Endothelial cell of hepatic sinusoid (primary cell): ENCODE data around the gene SPECC1L.
"Not testable (repeated sequence)": the region's sequence is repeated elsewhere in the genome, so short reads cannot be mapped to it uniquely, and the experiment has no call there.

Experiments
- in situ Hi-C: cut with HindIII; loops from 2 replicates; pipeline ENCODE4 v1.10.0; 2017; ENCODE audit warnings: low sequenced_read_pairs

The SPECC1L gene

DNA sequence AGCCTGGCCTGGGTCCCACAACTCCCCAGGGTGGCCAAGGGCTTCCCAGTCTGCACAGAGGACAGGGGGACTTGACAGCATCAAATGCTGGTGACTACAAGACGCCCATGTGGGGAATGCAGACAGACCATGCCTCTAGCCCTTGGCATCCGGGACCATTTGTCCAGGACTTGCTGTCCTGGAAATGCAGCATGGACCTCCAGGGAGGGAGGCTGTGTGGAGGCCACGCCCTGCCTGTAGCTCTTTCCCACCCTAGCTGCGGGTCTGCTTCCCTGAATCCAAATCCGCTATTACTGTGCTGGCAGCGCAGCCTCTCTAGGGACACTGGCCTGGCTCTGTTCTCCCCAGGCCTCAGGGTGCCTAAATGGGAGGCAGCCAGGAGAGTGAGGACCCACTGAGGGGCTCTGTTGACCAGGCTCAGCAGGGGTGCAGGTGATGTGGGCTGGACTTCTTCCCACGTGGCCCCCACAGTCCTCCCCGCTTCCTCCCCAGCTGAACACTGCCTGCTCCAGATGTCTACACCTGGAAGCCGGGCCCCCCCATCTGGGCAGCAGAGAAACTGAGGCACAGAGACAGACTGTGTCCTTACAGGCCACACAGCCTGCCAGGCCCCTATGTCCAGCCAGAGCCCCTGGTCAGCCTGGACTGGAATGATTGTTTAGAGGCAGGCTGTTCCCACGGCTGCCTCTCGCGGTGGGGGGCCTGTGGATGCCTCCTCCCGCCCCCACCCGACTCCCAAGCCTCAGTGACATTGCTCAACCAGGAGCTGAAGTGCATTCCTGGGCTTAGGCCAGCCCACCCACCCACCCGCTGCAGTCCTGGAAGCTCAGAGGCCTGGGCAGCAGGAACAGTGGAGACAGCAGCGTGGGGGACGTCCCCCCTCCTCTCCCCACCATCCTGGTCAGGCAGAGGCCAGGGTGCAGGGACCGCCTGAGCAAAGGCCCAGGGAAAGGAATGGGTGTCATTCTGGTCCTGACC is 24.8 kb upstream of the SPECC1L start:
- in situ Hi-C loops: not testable (repeated sequence)

DNA sequence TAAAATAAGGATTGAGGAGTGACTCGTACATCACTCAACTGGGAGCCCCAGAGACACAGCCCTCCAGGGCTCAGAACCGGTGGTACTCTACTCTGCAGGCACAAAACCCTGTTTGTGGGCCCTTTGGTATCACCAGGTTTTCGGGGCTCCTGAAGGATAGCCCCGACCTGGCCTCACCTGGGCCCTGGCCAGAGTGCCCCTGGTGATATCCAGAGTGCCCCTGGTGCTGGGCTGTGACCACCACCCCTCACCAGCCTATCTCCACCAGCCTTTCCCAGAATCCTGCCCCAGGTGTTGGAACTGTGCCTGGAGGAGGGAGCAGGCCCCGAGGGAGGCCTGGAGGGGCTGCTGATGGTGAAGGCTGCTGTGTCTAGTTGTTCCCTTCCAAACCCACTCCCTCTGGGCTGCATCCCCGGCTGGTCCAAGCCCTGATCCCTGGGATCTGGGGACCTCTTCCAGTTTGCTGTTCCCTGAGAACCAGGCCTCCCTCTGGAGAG is 23.6 kb upstream of the SPECC1L start:
- in situ Hi-C loops: no loop called here

DNA sequence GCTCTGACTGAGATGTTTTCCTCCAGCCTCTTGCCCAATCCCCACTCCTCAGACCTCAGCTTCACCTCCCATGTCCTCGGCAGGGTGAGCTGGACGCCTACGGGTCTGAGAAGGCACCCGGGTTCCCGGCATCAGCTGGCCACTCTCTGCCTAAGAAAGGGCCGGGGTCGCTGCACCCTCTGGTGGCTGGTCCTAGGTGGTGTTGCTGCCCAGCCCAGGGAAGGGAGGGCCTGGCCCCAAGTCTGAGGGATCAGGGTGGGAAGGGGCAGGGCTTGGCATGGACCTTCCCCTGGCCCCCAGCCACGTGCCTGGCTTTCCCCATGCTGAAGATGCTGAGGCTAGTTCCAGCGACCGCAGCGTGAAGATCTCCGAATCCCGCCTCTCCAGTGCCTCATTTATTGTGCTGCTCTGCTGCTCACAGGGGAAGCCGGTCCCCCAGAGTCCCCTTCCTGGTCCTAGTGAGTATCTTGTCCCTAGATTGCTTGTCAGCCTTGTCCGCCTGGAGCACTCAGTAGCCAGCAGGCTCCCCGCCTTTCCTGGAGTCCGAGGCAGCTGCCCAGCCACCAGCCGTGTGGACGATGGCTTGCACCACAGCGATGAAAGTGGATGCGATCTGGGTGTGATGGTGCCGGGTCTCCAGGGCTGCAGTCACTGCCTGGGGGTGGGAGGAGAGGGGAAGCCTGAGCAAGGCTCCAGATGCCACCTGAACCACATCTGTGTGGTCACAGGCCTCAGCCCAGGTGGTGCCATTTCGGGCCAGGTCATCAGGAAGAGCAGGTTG is 22.9 kb upstream of the SPECC1L start:
- in situ Hi-C loops: no loop called here

DNA sequence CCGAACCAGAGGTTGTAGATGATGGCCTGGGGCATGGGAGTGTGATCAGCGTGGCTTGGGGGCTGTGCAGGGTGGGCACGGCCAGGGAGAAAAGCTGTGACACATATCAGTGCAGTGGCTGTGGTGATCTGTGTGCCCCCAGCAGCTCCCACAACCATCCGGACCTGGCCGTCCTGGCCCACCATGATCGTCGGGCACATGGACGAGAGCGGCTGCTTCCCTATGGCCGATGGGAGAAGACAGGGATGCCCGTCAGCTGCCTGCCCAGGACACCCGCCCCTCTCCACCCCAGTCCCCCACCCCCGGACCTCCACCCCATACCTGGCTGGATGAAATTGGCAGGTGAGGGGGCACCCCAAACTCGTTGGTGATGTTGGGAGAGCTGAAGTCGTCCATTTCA is 22.0 kb upstream of the SPECC1L start:
- in situ Hi-C loops: not testable (repeated sequence)

DNA sequence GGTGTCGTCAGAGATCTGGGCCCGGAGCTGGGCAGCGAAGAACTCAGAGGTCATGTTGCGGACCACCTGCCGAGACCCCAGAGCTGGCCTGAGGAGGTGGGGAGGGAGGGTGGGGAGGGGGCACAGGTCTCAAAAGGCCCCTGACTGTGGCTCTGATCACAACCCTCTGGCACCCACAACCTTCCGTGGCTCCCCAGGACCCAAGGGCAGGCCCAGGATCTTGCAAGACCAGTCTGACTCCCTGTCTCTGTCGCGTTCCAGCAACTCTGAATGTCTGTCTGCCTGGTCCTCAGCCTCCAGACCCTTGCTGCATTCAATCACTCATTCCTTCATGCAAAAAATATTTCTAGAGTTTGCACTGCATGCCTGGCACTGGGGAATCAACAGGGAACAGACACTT is 21.2 kb upstream of the SPECC1L start:
- in situ Hi-C loops: not testable (repeated sequence)

DNA sequence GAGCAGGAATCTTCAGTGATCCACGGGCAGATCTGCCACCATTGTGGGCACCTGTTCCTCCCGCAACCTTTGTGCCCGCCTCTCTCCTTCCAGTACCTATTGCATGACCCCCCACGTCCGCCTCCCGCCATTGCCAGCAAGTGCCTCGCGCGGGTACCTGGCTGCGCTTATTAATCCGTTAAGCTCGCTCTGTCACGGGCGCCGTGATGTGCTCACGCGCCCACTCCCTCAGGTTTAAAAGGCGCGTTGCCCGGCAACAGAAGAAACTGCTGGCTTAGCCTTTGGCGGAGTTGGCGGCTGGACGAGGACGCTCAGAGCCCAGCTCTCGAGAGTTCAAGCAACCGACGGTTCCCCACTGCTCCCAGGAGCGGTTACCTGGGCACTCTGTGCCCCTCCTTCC is 19.3 kb upstream of the SPECC1L start:
- in situ Hi-C loops: not testable (repeated sequence)

DNA sequence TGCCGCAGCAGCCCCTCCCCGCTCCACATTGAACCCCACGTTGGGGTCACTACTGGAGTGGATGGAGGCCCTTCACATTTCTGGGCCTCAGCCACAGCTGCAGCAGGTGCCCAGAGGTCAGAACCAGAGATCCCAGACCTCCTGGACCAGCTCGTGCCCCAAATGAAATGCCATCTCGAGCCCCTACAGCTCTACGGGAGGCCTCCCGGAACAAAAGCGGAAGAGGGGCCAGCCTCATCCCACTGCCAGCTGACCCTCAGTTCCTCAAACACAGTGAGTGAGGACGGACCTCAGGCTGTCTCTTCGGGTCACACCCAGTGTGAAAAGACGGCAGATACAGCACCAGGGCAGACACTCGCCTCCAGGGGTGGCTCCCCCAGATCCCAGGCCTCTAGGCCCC is 17.5 kb upstream of the SPECC1L start:
- in situ Hi-C loops: not testable (repeated sequence)

DNA sequence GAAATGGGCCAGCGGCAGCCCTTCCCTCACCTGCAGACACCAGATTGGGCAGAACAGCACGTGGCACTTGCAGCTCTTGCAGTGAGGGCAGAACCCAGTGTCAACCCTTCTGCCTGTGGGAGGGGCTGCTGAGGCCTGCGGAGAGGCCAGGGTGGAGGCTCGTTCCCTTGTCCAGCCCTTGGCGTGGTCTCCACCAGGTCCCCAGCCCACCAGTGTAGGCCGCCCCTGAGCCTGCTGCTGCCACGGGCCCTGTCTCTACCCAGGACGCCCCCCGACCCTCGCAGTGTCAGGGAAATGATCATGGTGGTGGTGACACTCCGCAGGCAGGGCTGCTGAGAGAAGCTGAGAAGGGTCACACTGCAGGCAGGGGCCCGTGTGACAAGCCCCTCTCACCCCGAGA is 14.5 kb upstream of the SPECC1L start:
- in situ Hi-C loops: not testable (repeated sequence)

DNA sequence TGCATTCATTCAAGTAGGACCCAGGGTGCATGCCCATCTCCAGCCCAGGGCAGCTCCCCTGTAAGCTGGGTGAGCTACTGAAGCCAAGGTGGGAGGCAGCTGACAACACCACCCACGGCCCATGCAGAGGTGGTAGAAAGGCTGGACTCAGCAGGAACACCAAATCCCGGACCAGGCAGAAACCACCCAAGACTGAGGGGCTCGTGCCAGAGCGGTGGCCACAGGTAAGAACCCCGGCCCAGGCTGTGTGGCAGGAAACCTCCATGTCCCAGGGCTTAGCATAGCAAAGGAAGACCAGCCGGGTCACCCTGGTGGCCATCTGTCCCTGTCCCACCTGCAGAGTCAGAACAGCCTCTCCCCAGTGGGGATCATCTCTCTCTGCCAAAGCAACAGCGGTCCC is 13.9 kb upstream of the SPECC1L start:
- in situ Hi-C loops: not testable (repeated sequence)

DNA sequence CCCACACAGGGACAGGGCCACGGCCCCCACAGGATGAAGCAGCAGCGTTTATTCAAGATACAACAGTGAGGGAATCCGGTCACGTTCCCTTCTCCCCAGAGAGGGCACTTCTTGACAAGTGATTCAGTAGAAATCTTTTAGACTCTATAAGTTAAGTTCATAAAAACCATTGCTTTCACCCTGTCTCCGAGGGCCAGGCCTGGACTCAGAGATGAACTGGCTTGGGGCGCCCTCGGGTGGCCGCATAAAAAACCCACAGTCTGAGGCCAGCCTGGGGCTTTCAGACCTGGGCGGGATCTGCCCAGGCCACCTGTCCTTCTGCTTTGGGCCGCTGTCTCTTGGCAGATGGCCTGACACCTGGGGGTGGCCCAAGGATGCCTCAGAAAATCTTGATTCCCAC is 11.2 kb upstream of the SPECC1L start:
- in situ Hi-C loops: not testable (repeated sequence)

DNA sequence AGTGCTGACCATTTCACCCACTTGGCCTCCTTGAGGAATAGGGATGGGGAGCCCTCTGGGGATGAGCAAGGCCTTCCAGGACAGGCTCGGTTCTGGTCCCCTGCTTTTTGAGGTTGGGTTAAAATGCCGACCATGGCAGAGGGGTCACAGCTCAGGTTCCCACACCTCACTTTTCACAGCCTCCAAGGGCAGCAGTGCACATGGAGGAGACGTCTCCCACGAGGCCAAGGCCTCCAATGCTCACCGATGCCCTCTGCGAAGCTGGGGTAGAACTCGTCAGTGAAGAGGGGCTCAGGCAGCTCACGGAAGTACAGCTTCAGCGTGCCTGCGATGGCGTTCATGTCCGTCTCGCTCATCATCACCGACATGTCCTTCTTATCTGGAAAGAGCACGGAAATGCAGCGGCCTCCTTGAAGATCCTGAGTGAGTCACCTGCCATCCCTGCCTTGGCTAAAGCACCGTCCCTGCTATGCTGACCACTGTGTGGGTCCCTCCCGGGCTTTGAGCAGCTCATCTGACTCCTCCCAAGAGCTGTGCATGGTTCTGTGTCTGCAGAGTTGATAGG is 8.4 kb upstream of the SPECC1L start:
- in situ Hi-C loops: not testable (repeated sequence)

DNA sequence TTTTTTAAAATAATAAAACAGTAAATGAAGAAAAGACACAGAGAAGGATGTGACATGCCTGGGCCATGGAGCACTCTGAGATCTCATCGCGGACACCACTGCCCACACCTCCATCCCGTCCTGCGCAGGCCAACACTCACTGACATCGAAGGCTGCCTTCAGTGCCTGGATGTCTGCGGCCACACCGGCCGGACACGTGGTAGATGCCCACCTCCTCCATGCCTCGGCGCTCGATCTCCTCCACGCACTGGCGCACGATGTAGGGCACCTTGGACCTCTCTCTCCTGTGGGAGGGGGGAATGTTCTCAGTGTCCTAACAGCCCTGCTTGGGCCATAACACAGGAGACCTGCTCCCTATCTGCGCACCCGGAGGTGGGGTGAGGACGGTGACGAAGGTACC is 7.2 kb upstream of the SPECC1L start:
- in situ Hi-C loops: not testable (repeated sequence)

DNA sequence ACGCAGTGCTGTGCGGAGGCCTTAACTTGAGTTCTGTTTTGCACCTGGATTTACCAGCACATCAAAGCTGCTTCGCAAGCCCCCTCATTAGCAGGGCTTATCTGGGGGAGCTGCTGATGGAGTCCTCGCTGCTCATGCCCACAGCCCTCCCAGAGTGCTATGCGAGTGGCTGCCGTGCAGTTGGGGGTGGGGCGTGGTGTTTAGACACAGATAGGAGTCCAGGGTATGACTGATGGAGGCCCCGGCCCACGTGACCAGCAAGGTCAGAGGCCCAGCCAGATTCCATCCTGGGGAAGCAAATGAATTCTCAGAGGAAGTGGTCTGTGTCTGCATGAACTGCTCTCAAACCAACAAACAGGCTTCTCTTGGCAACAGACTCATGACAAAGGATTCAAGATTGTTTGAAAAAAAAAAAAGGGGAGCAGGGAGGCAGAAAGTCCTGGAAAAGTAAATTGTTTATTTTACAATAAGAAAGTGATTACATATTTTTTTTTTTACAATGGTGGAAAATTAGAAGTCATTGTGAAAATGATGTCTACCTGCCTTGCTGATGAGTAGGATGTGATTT is 6.2 kb upstream of the SPECC1L start:
- in situ Hi-C loops: not testable (repeated sequence)

DNA sequence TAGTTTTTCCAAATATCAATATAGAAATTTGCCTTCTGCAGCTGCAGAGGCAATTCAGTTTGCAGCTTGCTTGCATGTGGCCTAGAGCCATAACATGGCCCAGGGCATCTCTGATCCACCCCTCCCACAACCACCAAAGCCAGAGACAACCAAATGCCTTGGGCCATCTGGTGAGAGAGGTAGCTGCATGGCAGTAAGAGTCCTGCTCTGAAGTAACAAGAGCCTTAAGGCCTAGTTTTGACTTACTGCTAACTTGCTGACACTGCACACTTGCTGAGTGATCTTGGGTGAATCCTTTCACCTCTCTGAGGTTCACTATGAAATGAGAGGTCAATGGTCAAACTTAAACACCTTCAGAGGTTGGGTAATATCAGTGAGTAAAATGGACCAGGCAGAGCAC is 4.9 kb upstream of the SPECC1L start:
- in situ Hi-C loops: no loop called here

DNA sequence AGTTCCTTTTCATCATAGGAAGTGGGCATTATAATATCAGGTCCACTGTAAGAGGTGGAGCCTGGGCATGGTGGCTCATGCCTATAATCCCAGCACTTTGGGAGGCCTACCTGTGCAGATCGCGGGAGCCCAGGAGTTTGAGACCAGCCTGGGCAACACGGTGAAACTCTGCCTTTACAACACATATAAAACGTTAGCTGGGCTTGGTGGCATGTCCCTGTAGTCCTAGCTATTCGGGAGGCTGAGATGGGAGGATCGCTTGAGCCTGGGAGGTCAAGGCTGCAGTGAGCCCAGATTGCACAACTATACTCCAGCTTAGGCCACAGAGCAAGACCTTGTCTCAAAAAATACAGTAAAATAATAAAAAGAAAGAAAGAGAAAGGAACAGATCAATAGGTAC is 4.1 kb upstream of the SPECC1L start:
- in situ Hi-C loops: not testable (repeated sequence)

DNA sequence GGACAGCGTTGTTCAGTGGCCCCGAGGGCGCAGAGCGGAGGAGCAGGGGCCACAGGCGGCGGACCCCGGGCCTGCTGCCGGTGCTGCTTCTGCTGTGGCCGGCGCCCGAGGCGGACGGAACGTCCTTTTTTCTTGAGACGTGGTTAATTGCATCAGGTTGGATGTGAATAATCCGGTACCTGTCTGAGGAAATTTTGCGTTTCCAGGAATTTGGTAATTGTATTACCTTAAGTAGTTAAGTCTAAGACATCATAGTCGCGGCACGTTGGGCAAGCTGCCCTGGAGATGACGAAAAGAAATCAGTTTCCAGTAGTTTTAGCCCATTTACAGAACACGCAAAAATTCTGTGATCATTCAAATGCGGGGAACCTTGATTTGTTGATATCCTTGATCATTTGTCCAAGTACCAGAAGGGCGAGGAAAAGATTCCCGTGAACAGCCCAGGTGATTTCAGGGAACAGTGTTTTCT is 789 bp downstream of the SPECC1L start:
- in situ Hi-C loops: no loop called here

DNA sequence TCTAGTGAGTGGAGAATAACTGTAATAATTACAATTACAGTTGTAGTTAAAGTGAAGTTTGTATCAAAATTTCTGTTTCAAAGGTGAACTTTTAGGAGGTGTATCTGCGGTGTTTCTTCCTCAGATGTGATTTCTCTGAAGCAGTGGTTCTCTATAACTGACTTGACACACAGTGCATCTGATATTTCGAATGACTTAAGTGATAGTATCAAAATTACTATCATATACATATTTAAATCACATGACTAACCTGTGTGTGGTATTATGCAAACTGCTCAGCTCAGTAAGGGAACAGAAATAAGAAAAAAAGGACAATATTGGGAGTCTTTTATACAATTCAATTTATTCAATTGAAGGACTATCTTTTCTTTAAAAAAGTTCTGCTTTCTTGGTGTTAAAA is 2.4 kb downstream of the SPECC1L start:
- in situ Hi-C loops: not testable (repeated sequence)

DNA sequence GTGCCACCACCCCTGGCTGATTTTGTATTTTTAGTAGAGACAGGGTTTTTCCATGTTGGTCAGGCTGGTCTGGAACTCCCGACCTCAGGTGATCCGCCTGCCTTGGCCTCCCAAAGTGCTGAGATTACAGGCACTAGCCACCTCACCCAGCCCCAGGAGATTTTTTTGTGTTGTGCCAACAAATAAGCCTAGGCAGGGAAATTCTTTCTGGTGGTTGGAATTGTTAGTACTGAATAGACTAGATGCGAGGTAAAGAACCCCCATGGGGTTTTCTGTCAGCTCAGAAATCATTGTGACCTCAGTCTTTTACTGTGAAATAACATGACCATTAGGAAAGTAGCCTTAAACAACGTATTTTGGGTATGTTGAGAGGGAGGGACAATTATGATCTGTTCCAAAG is 3.3 kb downstream of the SPECC1L start:
- in situ Hi-C loops: not testable (repeated sequence)

DNA sequence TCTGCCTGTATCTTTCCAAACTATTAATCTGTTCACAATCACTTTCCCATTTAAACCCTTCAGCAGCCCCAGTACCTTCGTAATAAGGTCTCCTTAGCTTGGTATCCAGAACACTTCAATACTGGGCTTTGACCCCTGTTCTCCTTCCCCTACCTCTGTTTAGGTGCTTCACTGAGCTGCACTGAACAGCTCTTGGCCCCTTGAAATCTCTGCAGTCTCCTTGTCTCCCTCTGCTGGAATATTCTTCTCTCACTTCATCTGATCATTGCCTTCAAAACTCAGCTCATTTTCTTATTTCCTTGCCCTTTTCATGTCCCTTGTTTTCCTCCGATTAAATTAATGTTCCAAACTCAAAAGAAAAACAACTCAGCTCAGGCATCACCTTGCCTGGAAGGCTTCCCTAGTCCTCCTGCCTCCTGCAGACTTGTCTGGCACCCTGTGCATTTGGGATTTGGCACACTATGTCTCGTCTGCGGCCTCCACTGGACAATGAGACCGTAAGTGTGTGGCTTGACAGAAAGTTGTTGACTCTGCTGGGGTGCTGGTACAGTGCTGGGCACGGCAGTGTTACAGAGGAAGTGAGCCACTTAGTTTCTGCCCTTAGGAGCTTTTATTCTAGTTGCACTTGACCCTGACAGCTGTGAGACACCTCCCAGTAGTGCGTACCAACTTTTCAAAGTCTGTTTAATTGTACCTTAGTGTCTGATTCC is 4.2 kb downstream of the SPECC1L start:
- in situ Hi-C loops: not testable (repeated sequence)

DNA sequence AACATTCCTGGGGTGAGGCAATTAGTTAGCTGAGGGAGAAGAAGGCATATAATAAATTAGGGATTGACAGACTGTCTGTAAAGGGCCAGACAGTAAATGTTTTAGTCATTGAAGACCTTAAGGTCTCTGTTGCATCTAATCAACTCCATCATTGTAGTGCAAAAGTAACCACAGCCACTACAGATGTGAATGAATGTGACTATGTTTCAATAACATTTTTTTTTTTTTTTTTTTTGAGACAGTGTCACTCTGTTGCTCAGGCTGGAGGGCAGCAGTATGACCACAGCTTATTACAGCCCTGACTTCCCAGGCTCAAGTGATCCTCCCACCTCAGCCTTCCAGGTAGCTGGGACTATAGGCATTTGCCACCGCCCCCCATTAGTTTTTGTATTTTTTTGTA is 9.7 kb downstream of the SPECC1L start:
- in situ Hi-C loops: not testable (repeated sequence)
